HepG2 (cell line): ENCODE data around the gene ABAT. TPM values are rescaled to one million over a fixed set of nuclear protein-coding genes. Genes with fewer than 3 reads are reported as not detected.
A peak's percentile ranks its signal among the peaks of the same experiment; 100 is the strongest.

Experiments
- EP300 ChIP-seq, 3 experiments: sonication (generic) in 1 of 3; formaldehyde crosslinking in 1 of 3; IDR thresholded peaks; 2 replicates each; pipeline versions ENCODE4 v1.5.1 to v1.6.1; 2011 to 2020; ENCODE audit warnings: low read depth in 2 of 3, low read length in 2 of 3, borderline replicate concordance in 1 of 3, improper control_type of control experiment in 1 of 3, mild to moderate bottlenecking in 1 of 3, missing genetic modification reagents in 1 of 3, moderate library complexity in 1 of 3
- HINFP ChIP-seq: sonication (generic); formaldehyde crosslinking; IDR thresholded peaks from 2 replicates; pipeline ENCODE4 v1.4.0; 2020; ENCODE audit warnings: low read depth, mild to moderate bottlenecking, missing genetic modification reagents
- ISX ChIP-seq: sonication (generic); formaldehyde crosslinking; conservative IDR thresholded peaks from 2 replicates; pipeline ENCODE4 v1.5.0; 2020; ENCODE audit warnings: missing genetic modification reagents
- MBD4 ChIP-seq: IDR thresholded peaks from 2 replicates; pipeline ENCODE4 v1.6.1; 2012; ENCODE audit warnings: low read length, inconsistent platforms, borderline replicate concordance
- MED13 ChIP-seq: sonication (generic); formaldehyde crosslinking; IDR thresholded peaks from 2 replicates; pipeline ENCODE4 v1.5.0; 2020; ENCODE audit warnings: missing genetic modification reagents
- RORA ChIP-seq: sonication (generic); formaldehyde crosslinking; IDR thresholded peaks from 2 replicates; pipeline ENCODE4 v1.5.0; 2020; ENCODE audit warnings: mild to moderate bottlenecking, missing genetic modification reagents, moderate library complexity
- RXRB ChIP-seq: IDR thresholded peaks from 2 replicates; pipeline ENCODE4 v1.6.1; 2016; ENCODE audit warnings: borderline replicate concordance, missing genetic modification reagents, missing compliant biosample characterization
- SIN3B ChIP-seq: fragments of 150-350 bp; IDR thresholded peaks from 2 replicates; pipeline ENCODE4 v1.6.1; 2014; ENCODE audit warnings: low read length
- SNAPC4 ChIP-seq: sonication (generic); formaldehyde crosslinking; IDR thresholded peaks from 2 replicates; pipeline ENCODE4 v1.4.0; 2020; ENCODE audit warnings: mild to moderate bottlenecking, missing genetic modification reagents
- XBP1 ChIP-seq: sonication (generic); formaldehyde crosslinking; IDR thresholded peaks from 2 replicates; pipeline ENCODE4 v1.5.0; 2020; ENCODE audit warnings: missing genetic modification reagents
- ZBTB4 ChIP-seq: sonication (generic); formaldehyde crosslinking; IDR thresholded peaks from 2 replicates; pipeline ENCODE4 v1.4.0; 2020; ENCODE audit warnings: missing genetic modification reagents, mild to moderate bottlenecking, borderline replicate concordance
- ZNF138 ChIP-seq: sonication (generic); formaldehyde crosslinking; IDR thresholded peaks from 2 replicates; pipeline ENCODE4 v1.5.0; 2020; ENCODE audit warnings: mild to moderate bottlenecking, low read depth, missing genetic modification reagents
- ZNF143 ChIP-seq: sonication (generic); formaldehyde crosslinking; IDR thresholded peaks from 2 replicates; pipeline ENCODE4 v1.4.0; 2020; ENCODE audit warnings: missing genetic modification reagents
- ZNF331 ChIP-seq: sonication (generic); formaldehyde crosslinking; IDR thresholded peaks from 2 replicates; pipeline ENCODE4 v1.4.0; 2020; ENCODE audit warnings: missing genetic modification reagents
- ZXDC ChIP-seq: sonication (generic); formaldehyde crosslinking; IDR thresholded peaks from 2 replicates; pipeline ENCODE4 v1.5.0; 2020; ENCODE audit warnings: mild to moderate bottlenecking, missing genetic modification reagents
- polyA plus RNA-seq, 8 experiments: library from polyadenylated mRNA; depleted of rRNA in 3 of 8; stranded (reverse) in 7 of 8; unstranded in 1 of 8; fragments of >200 nt; fragmentation: Illumina TruSeq in 4 of 8; extraction: Trizol in 4 of 8; gene quantifications; 2 replicates each; pipeline versions ENCODE4 v1.2.1 to v1.2.3, GENCODE V29; 2011 to 2016; ENCODE audit warnings: low read depth in 4 of 8, missing spikeins in 1 of 8, mixed read lengths in 1 of 8; ENCODE audit not compliant: insufficient read depth in 1 of 8
- total RNA-seq, 5 experiments: library from RNA; depleted of rRNA; stranded (reverse); fragments of >200 nt; fragmentation: Illumina TruSeq; extraction: Trizol; gene quantifications; 2 replicates each; pipeline ENCODE4 v1.2.3, GENCODE V29; 2016; ENCODE audit warnings: low read depth in 1 of 5

ABAT gene
- total and polyA plus RNA-seq, 2 of the 13 experiments (the other 11 are each of a cell fraction or from before 2014, with no cell fraction given), result 47.6 to 97.3 TPM

GRCh38 chr16:8740775-8741355 lies 66.4 kb downstream of the ABAT start (continued):
- TF ChIP-seq ZNF331 (CRISPR knock-in tag), result peak; percentile 94
- no peak for TF ChIP-seq ZNF138 (CRISPR knock-in tag)
- peak in 1 of 2 experiments; percentile 86; a peak in 2 of 4 replicates for TF ChIP-seq EP300 (IDR thresholded peaks at IDR 0.05; ENCODE audit: low read depth in 2 of 2, low read length in 2 of 2)
- peak; percentile 83 for TF ChIP-seq EP300 (CRISPR knock-in tag; IDR thresholded peaks at IDR 0.05; ENCODE audit: borderline replicate concordance)
- no peak for TF ChIP-seq ZXDC (CRISPR knock-in tag)
- TF ChIP-seq SIN3B, result no peak; the same call in 1 of the 2 replicates
- TF ChIP-seq XBP1, result no peak
- TF ChIP-seq MED13 (CRISPR knock-in tag), result no peak
- no peak for TF ChIP-seq SNAPC4 (CRISPR knock-in tag)
- no peak for TF ChIP-seq MBD4
- peak; percentile 86 for TF ChIP-seq HINFP
- TF ChIP-seq RXRB (CRISPR knock-in tag), result peak; percentile 98
- TF ChIP-seq ZNF143 (CRISPR knock-in tag), result no peak
- no peak for TF ChIP-seq ZBTB4 (CRISPR knock-in tag)
- TF ChIP-seq RORA (CRISPR knock-in tag), result no peak
- no peak for TF ChIP-seq ISX (CRISPR knock-in tag)
